HG02623 (cell line): ENCODE data around the gene SETBP1.

Source experiments
- ATAC-seq: cut with Tn5 transposase; IDR thresholded peaks from one replicate; pipeline ENCODE4 v1.9.1; 2021; ENCODE audit warnings: moderate library complexity; ENCODE audit not compliant: unreplicated experiment

SETBP1 gene

GRCh38 chr18:44895176-44895798, 214.6 kb downstream of the SETBP1 start:
- ATAC-seq = no peak

DNA sequence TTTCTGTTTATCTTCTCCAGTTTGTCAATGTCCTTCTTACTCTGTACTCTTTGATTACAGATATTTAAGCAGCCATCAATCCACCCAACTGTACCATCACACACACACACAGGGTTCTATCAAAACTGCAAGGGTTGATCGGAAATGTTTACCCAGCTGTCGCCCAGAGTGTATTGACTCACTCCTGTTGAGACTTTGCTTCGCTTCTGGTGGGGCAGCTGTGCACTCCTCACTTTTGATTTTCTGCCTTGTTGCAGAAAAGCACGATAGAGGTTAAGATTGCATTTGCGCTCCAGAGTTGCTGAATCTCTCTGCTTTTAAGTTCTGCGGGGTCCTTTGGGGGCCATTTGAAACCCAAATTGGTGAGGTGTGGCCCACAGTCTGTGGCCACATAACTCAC, 216.2 kb downstream of the SETBP1 start:
- no peak for ATAC-seq

DNA sequence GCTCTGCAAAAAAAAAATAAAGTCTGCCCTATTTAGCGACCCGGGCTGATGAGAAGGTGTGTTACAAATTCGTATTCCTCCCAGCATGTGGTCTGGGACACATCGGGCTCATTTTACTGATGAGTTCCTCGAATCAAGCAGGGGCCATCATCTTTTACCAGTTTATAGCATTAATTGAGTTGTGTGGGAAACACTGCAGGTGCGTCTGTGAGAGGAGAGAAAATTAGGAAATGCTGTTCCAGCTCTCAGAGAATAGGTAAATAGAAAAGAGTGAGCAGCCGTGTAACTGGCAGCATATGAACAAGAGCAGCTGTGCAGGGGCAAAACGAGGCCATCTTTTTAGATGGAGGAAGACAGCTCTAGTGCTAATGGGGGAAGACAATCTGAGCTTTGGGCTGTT, 216.7 kb downstream of the SETBP1 start:
- no peak for ATAC-seq

DNA sequence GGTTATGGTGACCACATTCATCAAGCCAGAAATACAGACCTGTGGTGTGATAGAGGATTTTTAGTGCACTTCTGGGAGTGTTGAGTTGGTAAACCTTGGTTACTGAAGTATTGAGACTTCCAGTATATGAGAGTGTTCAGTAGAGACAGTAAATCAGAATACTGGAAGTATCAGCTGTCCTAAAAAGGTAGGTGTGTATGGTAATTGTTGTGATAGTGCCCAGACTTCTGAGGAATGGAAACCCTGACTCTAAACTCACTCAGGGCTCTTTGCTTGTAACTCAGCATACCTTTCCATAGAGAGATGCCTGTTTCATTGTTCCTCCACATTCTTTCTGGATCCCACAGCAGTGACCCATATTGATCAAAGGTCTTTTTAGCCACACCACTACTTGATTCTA, 217.1 kb downstream of the SETBP1 start:
- ATAC-seq = no peak

DNA sequence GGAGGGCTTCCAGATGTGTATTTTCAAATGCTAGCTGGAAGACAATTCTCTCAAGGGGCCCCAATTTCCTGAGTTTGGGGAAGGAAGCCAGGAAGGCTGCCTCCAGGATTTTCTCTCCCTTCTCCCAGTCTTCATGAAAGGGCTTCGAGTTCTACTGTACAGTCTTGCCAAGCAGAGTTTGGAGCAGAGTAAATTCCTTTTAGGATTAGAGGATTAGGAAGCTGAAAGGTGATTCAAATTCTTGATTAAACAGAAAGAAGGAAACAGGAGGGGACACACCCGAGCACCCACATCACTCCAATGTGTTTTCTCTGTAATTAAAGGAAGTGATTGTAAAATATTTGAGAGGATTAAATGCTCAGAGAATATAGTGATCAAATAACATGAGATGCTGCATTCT, 217.8 kb downstream of the SETBP1 start:
- no peak for ATAC-seq

DNA sequence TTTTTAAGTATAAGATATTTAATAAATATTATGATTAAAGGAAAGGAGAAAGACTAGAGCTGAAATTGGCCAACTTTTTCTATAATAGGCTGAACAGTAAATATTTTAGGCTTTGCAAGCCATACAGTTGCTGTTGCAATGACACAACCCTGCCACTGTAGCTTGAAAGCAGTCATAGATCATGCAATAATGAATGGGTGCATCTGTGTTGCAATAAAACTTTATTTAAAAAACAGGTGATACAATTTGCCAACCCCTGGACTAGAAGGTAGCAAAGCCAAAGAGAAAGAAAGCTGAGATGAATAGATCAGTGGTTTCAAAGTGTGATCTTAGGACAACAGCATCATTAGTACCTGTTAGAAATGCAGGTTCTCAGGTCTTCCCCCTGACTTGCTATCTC, 219.1 kb downstream of the SETBP1 start:
- no peak for ATAC-seq

GRCh38 chr18:44900627-44901026, 219.9 kb downstream of the SETBP1 start:
- no peak for ATAC-seq

GRCh38 chr18:44901283-44901682, 220.6 kb downstream of the SETBP1 start:
- ATAC-seq = no peak

GRCh38 chr18:44903327-44903726, 222.6 kb downstream of the SETBP1 start:
- no peak for ATAC-seq

DNA sequence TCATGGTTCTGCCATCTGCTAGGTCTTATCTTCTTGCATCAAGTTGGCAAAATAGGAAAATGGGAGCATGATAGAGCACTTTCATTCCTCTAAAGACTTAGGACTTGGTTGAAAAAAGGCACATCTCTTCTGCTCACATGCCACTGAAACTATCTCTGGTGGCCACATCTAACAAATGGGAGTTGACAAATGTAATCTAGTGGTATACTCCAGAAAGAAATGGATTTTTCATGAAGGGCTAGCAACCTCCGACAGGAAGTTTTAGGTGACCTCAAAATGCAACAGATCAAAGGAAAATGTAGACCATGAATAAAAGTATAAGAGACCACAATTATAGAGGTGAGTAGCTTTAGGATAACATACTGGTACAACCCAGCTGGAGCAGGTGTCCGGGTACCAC, 224.1 kb downstream of the SETBP1 start:
- no peak for ATAC-seq

DNA sequence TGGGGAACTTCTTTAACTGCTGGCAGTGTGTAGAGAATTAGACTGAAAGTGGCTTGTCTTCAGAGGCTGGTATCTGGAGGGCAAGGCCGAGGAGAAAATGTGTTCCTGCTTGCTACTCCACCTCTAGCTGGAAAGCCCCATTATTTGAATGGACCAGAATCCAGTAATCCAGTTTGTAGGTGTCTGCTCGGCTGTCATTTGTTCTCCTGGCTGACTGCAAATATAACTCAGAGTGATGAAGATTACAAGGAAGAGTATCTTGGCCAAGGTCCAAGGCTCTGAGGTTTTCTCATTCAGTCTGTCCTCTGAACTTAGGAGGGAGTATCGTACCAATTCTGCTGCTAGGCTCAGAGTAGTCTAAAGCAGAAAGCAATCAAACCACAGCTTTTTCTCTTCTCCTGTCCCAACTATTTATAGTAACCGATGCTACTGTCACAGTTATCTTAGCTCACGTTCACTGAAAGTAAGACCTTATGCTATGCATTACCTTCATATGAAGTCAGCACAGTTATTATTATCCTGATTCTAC, 228.6 kb downstream of the SETBP1 start:
- ATAC-seq = peak; percentile 83

DNA sequence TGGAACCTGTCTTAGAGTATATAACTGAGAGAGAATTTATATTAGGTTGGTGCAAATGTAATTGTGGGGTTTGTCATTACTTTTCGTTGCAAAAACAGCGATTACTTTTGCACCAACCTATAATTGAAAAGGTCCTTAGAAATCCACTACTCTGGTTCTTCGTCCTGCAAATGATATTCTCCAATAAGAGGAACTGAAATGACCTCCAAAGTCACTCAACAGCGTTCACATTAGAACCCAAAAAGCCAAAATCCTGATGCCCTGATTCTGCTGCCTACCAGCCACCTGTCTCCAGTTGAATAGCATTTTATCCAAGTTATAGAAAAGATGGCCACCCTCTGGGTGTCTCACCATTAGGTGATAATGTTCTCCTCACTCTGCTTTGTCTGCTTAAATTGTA, 230.6 kb downstream of the SETBP1 start:
- ATAC-seq = no peak

- ATAC-seq = no peak
Observed at GRCh38 chr18:44911773-44912172, 231.1 kb downstream of the SETBP1 start.

DNA sequence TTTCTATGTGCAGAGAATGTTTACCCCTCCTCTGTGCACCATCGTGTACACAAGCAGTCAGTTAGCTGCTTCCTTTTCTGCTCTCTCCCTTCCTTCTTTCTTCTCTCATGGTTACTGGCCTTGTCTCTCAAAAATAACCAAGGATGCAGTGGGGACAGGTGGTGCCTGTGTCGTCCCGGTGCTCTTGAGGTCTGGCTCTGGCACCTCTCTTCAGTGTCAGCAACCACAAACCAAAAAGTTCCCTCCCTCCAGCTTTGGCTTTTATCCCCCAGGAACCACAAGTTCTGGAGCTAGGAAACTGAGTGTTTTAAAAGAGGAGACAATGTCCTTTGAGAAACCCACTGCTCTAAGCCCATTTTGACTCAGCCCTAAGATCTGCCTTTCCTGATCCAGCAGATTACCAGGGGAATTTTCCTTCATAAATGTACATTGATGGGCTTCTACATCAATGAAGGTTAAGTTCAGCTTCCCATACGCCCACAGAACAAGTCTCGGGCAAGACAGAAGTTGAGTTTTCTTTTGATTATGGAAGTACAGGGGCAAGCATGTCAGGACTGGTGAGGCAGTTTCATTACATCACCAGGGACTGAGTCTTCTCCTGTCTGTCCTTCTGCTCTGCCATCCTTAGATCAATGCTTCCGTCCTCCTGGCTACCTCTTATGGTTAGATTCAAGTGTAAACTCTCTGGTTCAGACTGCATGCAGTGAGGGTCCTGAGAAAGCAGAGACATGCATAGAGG, 232.2 kb downstream of the SETBP1 start:
- no peak for ATAC-seq

GRCh38 chr18:44914028-44914427, 233.3 kb downstream of the SETBP1 start:
- no peak for ATAC-seq

DNA sequence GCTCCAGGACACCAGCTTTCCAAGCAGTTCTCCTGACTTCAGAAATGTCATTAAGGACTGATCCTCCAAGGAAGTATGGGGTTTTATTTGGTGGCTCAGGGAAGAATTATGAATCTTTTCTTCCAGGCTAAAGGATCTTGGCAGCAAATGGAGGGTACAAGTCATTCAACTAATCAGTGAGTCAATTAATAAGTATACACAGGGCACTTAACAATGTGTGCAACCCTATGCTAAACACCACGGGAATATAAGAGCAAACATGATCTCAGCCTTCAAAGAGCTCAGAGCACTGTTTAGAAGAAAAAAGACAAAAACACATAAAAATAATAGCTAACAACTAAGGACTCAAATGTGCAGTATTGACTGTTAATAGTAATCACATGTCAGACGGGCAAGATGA, 234.5 kb downstream of the SETBP1 start:
- ATAC-seq = no peak

GRCh38 chr18:44915661-44916060, 235.0 kb downstream of the SETBP1 start:
- no peak for ATAC-seq

DNA sequence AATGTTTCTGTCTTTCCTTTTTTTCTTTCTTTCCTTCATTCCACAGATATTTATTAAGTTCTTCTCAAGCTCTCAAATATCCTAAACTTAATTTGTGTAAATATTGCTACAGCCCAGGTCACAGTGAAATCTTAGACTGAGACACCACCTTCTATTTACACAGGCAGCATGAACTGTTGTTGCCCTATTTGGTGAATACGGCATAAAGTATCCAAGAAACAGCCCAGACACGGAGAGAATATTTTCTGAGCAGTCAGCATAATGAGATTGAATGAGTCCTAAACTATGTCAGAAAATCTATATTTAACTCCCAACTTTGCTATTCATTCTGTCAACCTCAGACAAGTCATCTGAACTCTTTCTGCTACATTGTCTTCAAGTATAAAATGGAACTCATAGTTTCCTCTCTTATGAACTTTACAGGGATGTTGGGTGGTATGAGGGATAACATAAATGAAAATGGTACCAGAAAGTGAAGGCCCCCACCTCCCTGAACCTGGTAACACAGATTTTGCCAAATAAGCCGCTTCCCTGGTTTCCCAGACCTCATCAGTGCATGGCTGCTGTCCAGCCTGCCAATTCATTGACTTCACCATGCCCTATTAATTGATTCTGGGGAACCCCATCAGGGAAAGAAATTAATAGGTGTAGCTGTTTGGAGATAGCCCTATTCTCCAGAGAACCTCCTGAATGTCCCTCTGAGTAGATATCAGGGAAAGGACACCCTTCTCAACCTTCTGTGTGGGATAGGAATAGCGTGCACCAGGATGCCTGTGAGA, 235.9 kb downstream of the SETBP1 start:
- ATAC-seq = no peak

DNA sequence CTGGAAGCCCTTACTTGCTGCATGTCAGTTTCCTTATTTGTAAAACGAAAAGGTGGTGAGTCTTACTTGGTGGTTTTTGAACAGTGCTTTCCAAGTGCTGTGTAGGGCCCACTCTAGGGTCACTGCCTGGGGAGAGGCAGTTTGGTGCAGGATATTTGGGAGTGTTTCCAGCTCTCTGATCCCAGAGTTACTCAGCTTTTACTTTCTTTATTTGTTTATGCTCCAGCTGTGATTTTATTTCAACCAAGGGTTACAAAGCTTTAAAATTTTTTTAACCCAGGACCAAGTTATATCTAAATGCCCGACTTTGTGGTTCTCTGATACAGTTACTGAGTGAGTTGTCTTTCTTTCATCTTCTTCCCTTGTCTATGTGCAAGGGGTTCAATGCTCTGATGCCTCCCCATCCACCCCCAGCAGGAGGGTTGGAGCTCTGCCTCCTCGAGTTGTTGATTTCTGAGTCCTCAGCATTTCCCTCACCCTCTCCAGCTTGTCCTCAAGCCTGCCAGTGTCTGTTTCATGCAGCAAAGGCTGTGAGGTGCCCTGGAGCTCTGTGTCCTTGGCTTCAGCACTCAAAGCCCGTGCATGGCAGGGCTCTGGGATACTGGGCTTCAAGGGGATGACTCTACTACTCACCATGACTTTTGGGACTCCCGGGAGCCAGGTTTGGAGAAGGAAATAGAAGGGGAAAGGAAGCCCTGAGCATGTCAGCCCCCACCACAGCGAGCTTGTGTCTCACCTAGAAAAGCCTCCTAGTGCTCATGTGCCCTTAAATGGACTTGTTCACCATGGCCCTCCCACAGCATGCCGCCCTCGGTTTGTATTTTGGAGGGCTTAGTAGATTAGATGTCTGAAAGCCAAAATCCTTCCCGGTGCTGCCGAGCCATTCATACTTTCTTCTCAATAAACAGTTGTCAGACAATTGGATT, 236.8 kb downstream of the SETBP1 start:
- ATAC-seq = no peak

DNA sequence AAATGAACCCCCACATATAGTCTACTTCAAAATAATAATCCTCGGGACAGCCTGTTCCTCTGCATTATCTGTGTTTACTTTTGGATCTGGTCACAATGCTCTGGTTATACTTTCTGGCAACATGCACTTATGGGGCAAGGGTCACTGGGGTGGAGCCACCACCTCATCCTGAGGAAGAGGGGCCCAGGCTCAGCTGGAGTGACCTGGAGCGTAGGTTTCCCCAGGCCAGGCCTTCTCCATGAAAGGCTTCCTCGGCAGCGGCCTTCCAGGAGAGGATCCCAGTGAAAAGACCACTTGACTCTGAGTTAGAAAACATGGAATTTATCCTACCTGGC, 237.4 kb downstream of the SETBP1 start:
- ATAC-seq = no peak

- ATAC-seq = no peak
Observed at GRCh38 chr18:44920441-44920840, 239.8 kb downstream of the SETBP1 start.
